Astrocyte of the spinal cord (primary cell): ENCODE data around the gene SLIT3.

Experiments
- DNase-seq: peaks from one replicate; pipeline ENCODE4 v3.0.0; 2011; ENCODE audit warnings: low read depth, low spot score
- H3K4me3 ChIP-seq: 2 replicates; pipeline ENCODE4 v1.5.1; 2011; ENCODE audit warnings: low read depth, mild to moderate bottlenecking, low read length, moderate library complexity
- in situ Hi-C: cut with HindIII; loops from 2 replicates; pipeline ENCODE4 v1.10.0; 2017; ENCODE audit warnings: low sequenced_read_pairs
- TF ChIP-seq, protein P1 (sequence below): IDR thresholded peaks from 2 replicates; pipeline ENCODE4 v1.5.1; 2012; ENCODE audit warnings: low read depth, mild to moderate bottlenecking, low read length, inconsistent platforms

The SLIT3 gene

DNA sequence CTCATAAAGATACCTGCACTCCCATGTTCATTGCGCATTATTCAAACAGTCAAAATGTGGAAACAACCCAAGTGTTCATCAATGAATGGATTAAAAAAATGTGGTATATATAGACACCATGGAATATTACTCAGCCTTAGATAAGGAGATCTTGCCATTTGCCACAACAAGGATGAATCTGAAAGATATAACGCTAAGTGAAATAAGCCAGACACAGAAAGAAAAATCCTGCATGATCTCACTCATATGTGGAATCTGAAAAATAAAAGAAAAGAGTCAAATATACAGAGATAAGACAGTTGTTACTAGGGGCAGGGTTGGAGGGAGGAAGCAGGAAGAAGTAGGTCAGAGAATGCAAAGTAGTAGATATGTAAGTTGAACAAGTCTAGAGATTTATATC lies 17.6 kb upstream of the SLIT3 start:
- in situ Hi-C loops = no loop called here
- TF ChIP-seq, protein P1, sequence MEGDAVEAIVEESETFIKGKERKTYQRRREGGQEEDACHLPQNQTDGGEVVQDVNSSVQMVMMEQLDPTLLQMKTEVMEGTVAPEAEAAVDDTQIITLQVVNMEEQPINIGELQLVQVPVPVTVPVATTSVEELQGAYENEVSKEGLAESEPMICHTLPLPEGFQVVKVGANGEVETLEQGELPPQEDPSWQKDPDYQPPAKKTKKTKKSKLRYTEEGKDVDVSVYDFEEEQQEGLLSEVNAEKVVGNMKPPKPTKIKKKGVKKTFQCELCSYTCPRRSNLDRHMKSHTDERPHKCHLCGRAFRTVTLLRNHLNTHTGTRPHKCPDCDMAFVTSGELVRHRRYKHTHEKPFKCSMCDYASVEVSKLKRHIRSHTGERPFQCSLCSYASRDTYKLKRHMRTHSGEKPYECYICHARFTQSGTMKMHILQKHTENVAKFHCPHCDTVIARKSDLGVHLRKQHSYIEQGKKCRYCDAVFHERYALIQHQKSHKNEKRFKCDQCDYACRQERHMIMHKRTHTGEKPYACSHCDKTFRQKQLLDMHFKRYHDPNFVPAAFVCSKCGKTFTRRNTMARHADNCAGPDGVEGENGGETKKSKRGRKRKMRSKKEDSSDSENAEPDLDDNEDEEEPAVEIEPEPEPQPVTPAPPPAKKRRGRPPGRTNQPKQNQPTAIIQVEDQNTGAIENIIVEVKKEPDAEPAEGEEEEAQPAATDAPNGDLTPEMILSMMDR = no peak
- H3K4me3 ChIP-seq = no peak overlapping the region
- DNase-seq = no peak

DNA sequence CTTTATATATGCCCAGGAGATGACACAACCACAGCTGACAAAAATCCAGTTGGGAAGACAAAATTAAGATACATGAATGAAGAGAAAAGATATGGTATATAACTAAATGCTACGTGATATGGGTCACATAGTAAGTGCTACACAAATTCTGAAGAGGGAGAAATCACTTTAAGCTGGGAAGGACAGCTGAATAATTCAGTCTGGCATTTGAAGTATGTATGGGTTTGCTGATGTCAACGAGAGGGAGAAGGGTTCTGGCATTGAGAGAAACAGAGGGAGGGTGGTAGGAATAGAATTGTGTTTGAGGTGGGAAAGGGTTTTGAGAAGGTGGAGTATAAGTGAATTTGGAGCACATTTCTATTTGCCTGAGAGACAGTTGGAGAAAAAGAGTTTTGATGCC lies 6.7 kb upstream of the SLIT3 start:
- peak; percentile 12 for DNase-seq
- in situ Hi-C loops = no loop called here
- TF ChIP-seq, protein P1 = no peak
- no peak overlapping the region for H3K4me3 ChIP-seq

DNA sequence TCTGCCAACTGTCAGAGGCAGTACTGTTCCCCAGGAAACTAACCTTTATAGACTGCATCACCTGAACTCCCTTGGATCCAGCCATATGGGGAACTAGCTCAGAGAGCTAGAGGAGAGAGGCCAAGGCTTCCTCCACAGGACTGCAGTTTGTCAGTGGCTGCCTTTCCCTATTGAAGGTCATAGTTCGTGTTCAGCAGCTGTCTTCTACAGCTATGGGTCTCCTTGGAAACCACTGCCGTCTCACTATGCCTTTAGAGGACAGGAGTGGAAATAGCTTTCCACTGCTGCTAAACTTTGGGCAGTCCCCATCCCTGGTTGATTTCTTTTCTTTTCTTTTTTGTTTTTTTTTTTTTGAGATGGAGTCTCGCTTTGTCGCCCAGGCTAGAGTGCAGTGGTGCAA lies 4.4 kb upstream of the SLIT3 start:
- TF ChIP-seq, protein P1 = no peak
- DNase-seq = no peak
- no peak overlapping the region for H3K4me3 ChIP-seq
- in situ Hi-C loops = no loop called here

DNA sequence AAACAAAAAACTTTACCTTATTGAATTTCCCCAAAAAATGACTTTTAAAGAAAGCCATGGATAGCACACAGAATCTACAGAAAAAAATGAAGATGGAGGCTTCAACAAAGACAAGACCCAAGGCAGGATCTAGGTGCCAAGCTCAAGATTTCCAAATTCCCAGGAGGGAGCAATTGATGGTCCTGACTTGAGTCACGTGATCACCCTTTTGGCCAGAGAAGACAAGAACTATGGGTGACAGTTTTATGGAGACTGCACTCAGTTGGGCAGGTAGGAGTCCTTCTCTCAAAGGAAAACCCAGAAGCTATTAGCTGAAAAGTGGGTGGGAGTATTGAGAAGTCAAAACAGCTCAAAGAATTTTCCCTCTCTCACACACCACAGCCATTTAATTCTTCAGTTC lies 3.2 kb upstream of the SLIT3 start:
- no peak overlapping the region for H3K4me3 ChIP-seq
- in situ Hi-C loops = no loop called here
- TF ChIP-seq, protein P1 = no peak
- no peak for DNase-seq

DNA sequence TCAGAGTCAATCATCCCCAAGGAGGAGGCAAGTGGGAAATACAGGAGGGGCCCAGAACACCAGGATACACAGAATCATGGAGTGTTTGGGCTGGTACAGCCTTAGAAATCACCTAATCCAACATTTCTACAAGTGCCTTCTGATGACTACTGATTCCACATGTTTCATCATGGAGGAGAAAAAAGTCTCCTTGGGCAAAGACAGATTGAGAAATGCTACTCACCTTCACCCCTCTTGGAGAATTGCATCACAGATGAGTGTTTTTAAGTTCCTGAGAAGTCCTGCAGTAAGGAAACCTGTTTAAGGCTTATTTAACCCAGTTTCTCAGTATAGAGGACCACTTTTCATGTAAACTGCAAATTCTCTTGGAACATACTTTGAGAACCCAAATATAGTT lies 2.2 kb upstream of the SLIT3 start:
- DNase-seq = no peak
- TF ChIP-seq, protein P1 = no peak
- H3K4me3 ChIP-seq = no peak overlapping the region
- in situ Hi-C loops = no loop called here

DNA sequence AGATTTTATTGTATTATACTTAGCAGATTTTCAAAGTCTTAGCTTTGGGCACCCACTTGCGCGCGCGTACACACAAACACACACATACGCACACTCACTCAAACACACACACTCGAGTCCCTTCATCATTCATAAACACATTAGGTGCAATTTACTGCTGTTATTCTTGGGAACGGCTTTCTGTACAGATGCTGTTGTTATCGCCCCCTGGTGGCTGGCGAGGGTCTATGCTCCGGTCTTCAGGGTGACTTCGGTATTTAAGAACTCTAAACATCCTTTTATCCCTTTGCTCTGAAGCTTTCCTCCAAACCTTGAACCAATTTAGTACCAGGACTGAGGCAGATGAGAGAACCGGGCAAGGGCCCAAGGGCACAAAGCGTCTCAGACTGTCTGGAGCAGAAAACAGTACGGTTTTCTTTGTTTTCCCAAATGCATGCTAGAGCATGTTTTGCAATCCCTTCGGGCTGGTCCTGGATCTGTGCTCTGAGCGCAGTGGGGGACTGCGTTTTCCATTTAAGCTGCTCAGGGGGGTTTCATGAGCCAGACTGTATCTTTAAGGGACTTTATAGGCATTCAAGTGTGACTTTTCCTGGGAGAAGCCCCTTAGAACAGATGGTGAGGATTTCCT lies 1.7 kb upstream of the SLIT3 start:
- in situ Hi-C loops = no loop called here
- DNase-seq = peak; percentile 86
- TF ChIP-seq, protein P1 = peak; percentile 91
- no peak overlapping the region for H3K4me3 ChIP-seq

DNA sequence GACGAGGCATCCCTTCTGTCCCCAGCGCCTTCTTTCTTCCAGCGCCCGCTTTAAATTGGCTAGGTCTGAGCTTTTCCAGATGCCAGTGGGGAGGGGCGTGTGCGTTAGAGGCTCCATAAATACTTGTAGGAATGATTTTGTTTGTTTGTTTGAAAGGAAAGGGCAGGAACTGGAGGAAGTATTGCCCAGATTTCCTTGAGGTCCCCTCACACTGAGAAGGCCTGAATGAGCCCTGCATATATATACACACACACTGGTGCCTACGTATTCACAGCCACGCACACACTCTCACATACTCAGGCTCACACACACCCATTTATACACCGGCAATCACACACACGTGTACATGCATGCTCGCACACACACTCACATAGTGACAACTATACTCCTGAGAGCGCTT lies 1.0 kb upstream of the SLIT3 start:
- TF ChIP-seq, protein P1 = no peak
- in situ Hi-C loops = no loop called here
- peak; percentile 11 for DNase-seq
- no peak overlapping the region for H3K4me3 ChIP-seq
